Kidney epithelial cell (primary cell): ENCODE data around the gene MUL1. TPM values are rescaled to one million over a fixed set of nuclear protein-coding genes. Genes with fewer than 3 reads are reported as not detected.

Source experiments
- DNase-seq: peaks from one replicate; pipeline ENCODE4 v3.0.0-alpha.2; 2010; ENCODE audit warnings: low read depth
- H3K27me3 ChIP-seq: 2 replicates; pipeline ENCODE4 v1.6.0; 2011; ENCODE audit warnings: low read length; ENCODE audit not compliant: control insufficient read depth, insufficient read depth
- H3K36me3 ChIP-seq: 2 replicates; pipeline ENCODE4 v1.5.1; 2011; ENCODE audit warnings: low read length; ENCODE audit not compliant: control insufficient read depth, insufficient read depth
- H3K4me3 ChIP-seq: 2 replicates; pipeline ENCODE4 v1.5.1; 2011; ENCODE audit warnings: low read depth, mild to moderate bottlenecking, control low read depth, low read length
- CTCF ChIP-seq: IDR thresholded peaks from 2 replicates; pipeline ENCODE4 v1.5.1; 2011; ENCODE audit warnings: mild to moderate bottlenecking, moderate library complexity, low read length, control low read depth, inconsistent platforms; ENCODE audit not compliant: insufficient read depth, poor library complexity, severe bottlenecking
- total RNA-seq: library from RNA; depleted of rRNA; stranded (reverse); fragments of >200 nt; gene quantifications from 2 replicates; pipeline ENCODE4 v1.2.3, GENCODE V29; 2015

The MUL1 gene
- total RNA-seq, 1 donor from 2014 or later, result 43.0 TPM

- DNase-seq, result no peak
- H3K36me3 ChIP-seq, result no peaks in the 10 kb centered on the region
- TF ChIP-seq CTCF, result no peak
- H3K27me3 ChIP-seq, result no peaks in the 10 kb centered on the region
- no peak overlapping the region for H3K4me3 ChIP-seq
These were observed 30.4 kb downstream of the MUL1 start for GRCh38 chr1:20477348-20478056.

GRCh38 chr1:20476265-20477038, 31.5 kb downstream of the MUL1 start:
- Histone ChIP-seq H3K36me3 (no peaks in the 10 kb centered on the region), H3K4me3 (no peak overlapping the region), H3K27me3 (no peaks in the 10 kb centered on the region)
- DNase-seq, result no peak
- no peak for TF ChIP-seq CTCF

DNA sequence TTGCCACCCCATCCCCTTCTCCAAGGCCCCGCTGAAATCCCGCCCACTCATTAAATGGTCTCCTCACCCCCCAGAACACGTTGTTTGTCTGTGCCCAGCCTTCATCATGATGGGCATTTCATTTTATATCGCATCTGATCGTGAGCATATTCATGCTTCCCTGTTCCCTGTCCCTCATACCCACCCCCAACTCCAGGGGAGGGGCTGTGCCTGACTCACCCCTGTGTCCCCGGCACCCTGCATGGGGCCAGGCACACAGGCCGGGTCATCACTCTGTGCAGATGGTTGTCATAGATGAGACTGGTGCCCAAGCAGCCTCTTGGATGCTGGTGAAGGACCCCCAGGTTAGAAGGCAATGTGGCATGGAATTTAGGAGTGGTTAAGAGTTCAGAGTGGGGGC, 33.0 kb downstream of the MUL1 start:
- DNase-seq, result no peak
- no peak for TF ChIP-seq CTCF
- Histone ChIP-seq H3K4me3 (no peak overlapping the region), H3K36me3 (no peaks in the 10 kb centered on the region), H3K27me3 (no peaks in the 10 kb centered on the region)

DNA sequence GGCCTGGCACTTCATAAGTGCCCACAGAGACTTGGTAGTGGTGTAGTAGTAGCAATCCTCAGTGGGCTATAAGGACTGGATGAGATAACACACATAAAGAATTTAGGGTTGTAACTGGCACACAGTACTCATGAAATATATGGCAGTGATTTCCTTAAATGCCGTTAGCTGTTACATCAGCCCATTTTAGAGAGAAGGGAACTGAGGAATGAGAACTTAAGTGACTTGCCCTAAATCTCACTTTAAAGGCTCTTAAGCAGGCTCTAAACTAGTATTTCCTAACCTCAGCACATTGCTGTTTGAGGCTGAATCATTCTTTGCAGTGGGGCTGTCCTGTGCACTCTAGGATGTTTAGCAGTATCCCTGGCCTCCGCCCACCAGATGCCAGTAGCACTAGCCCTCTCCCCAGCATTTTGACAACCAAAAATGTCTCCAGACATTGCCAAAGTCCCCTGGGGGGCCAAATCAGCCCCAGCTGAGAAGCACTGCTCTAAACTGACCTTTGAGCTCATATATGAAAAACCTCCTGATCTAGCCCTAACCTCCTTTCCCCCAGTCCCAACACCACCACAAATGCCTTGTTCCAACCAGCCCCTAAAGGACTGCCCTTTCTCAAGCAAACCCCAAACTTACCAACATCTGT, 33.5 kb downstream of the MUL1 start:
- Histone ChIP-seq H3K4me3 (no peak overlapping the region), H3K36me3 (no peaks in the 10 kb centered on the region), H3K27me3 (no peaks in the 10 kb centered on the region)
- DNase-seq, result no peak
- no peak for TF ChIP-seq CTCF

DNA sequence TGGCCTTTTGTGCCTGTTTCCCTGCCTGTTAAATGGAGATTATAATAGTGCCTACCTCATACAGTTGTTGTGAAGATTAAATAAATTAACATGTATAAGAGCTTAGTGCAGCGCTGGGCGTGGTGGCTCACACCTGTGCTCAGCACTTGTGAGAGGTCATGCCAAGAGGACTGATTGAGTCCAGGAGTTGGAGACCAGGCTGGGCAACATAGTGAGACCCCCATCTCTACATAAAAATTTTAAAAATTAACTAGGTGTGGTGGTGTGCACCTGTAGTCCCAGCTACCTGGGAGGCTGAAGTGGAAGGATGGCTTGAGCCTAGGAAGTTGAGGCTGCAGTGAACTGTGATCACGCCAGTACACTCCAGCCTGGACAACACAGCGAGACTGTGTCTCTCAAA, 34.1 kb downstream of the MUL1 start:
- H3K36me3 ChIP-seq, result no peaks in the 10 kb centered on the region
- no peaks in the 10 kb centered on the region for H3K27me3 ChIP-seq

More for the DNA sequence above, 34.1 kb downstream of the MUL1 start:
- TF ChIP-seq CTCF, result no peak
- no peak overlapping the region for H3K4me3 ChIP-seq
- no peak for DNase-seq
